ENCODE data around the gene ING3. TPM values are rescaled to one million over a fixed set of nuclear protein-coding genes. Genes with fewer than 3 reads are reported as not detected.
A peak's percentile ranks its signal among the peaks of the same experiment; 100 is the strongest.

ING3 gene
- total and polyA plus RNA-seq, 9 of the 15 experiments (the other 6 are each of a cell fraction or from before 2014, with no cell fraction given), result 22.8 to 233 (median 50.4) TPM

- TF ChIP-seq RAD21 (CRISPR knock-in tag; conservative IDR thresholded peaks at IDR 0.05 in 1 of 2, IDR thresholded peaks at IDR 0.05 in 1 of 2) (peak in 1 of 2 experiments; percentile 8; a peak in 1 of 4 replicates), SETDB1 (IDR thresholded peaks at IDR 0.05; ENCODE audit: low read length) (no peak), SMAD4 (CRISPR knock-in tag; conservative IDR thresholded peaks at IDR 0.05) (0 out of 2 replicates have a peak, but pooled peaks have one; percentile 18), NCOA6 (IDR thresholded peaks at IDR 0.05) (no peak), TEAD1 (CRISPR knock-in tag; IDR thresholded peaks at IDR 0.05) (peak in 1 of 2 experiments; percentile 58; a peak in 1 of 4 replicates), PREB (CRISPR knock-in tag; IDR thresholded peaks at IDR 0.05) (no peak), ZKSCAN8 (CRISPR knock-in tag; IDR thresholded peaks at IDR 0.05) (no peak; the same call in 1 of the 2 replicates), ZNF77 (CRISPR knock-in tag; IDR thresholded peaks at IDR 0.05) (no peak), ZNF778 (CRISPR knock-in tag; IDR thresholded peaks at IDR 0.05) (no peak), ZNF449 (CRISPR knock-in tag; IDR thresholded peaks at IDR 0.05) (no peak), BHLHE40 (IDR thresholded peaks at IDR 0.05; ENCODE audit: low read length) (peak; percentile 59)
- TF ChIP-seq, protein P1, sequence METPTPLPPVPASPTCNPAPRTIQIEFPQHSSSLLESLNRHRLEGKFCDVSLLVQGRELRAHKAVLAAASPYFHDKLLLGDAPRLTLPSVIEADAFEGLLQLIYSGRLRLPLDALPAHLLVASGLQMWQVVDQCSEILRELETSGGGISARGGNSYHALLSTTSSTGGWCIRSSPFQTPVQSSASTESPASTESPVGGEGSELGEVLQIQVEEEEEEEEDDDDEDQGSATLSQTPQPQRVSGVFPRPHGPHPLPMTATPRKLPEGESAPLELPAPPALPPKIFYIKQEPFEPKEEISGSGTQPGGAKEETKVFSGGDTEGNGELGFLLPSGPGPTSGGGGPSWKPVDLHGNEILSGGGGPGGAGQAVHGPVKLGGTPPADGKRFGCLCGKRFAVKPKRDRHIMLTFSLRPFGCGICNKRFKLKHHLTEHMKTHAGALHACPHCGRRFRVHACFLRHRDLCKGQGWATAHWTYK (CRISPR knock-in tag; IDR thresholded peaks at IDR 0.05), result no peak
- TF ChIP-seq, protein P2, sequence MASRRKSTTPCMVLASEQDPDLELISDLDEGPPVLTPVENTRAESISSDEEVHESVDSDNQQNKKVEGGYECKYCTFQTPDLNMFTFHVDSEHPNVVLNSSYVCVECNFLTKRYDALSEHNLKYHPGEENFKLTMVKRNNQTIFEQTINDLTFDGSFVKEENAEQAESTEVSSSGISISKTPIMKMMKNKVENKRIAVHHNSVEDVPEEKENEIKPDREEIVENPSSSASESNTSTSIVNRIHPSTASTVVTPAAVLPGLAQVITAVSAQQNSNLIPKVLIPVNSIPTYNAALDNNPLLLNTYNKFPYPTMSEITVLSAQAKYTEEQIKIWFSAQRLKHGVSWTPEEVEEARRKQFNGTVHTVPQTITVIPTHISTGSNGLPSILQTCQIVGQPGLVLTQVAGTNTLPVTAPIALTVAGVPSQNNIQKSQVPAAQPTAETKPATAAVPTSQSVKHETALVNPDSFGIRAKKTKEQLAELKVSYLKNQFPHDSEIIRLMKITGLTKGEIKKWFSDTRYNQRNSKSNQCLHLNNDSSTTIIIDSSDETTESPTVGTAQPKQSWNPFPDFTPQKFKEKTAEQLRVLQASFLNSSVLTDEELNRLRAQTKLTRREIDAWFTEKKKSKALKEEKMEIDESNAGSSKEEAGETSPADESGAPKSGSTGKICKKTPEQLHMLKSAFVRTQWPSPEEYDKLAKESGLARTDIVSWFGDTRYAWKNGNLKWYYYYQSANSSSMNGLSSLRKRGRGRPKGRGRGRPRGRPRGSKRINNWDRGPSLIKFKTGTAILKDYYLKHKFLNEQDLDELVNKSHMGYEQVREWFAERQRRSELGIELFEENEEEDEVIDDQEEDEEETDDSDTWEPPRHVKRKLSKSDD (conservative IDR thresholded peaks at IDR 0.05; ENCODE audit: low read length), result no peak
- TF ChIP-seq, protein P3, sequence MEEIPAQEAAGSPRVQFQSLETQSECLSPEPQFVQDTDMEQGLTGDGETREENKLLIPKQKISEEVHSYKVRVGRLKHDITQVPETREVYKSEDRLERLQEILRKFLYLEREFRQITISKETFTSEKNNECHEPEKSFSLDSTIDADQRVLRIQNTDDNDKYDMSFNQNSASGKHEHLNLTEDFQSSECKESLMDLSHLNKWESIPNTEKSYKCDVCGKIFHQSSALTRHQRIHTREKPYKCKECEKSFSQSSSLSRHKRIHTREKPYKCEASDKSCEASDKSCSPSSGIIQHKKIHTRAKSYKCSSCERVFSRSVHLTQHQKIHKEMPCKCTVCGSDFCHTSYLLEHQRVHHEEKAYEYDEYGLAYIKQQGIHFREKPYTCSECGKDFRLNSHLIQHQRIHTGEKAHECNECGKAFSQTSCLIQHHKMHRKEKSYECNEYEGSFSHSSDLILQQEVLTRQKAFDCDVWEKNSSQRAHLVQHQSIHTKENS (CRISPR knock-in tag; IDR thresholded peaks at IDR 0.05), result no peak
- TF ChIP-seq, protein P4, sequence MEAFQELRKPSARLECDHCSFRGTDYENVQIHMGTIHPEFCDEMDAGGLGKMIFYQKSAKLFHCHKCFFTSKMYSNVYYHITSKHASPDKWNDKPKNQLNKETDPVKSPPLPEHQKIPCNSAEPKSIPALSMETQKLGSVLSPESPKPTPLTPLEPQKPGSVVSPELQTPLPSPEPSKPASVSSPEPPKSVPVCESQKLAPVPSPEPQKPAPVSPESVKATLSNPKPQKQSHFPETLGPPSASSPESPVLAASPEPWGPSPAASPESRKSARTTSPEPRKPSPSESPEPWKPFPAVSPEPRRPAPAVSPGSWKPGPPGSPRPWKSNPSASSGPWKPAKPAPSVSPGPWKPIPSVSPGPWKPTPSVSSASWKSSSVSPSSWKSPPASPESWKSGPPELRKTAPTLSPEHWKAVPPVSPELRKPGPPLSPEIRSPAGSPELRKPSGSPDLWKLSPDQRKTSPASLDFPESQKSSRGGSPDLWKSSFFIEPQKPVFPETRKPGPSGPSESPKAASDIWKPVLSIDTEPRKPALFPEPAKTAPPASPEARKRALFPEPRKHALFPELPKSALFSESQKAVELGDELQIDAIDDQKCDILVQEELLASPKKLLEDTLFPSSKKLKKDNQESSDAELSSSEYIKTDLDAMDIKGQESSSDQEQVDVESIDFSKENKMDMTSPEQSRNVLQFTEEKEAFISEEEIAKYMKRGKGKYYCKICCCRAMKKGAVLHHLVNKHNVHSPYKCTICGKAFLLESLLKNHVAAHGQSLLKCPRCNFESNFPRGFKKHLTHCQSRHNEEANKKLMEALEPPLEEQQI (IDR thresholded peaks at IDR 0.05), result peak; percentile 42; the same call in 1 of the 2 replicates
Measured at GRCh38 chr7:121000081-121000983, 49.8 kb downstream of the ING3 start (continued).
